ENCODE measurements around the gene LTK. TPM values are rescaled to one million over a fixed set of nuclear protein-coding genes. Genes with fewer than 3 reads are reported as not detected.

The LTK gene
- total RNA-seq, 1 experiment from 2014 or later = not detected

DNA sequence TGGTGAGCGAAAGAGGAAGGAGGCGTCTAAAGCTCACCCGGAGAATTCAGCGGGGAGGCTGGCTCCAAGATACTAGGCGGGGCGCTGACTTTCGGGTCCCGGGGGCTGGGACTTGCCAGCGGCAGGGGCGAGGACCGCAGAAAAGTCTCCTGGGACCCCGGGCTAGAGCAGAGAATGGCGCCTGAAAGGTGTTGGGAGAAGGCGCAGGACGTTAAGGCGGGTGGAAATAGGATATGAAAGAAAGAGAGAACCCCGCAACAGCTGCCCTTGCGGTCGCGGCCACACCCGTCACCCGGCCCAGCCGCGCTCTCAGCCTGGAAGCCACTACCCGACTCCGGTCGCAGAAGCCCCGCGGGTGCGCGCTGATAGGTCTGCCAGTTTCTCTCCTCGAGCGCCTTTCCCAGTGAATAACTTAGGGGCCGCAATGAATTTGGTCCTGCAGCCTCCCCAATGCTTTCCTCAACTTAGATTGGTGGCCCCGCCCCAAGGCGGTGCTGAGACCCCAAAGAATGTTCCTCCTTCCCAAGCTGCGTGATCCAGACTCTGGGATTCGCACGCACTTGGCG lies 604 bp downstream of the LTK start:
- ChIA-PET POLR2A (no interaction called here), CTCF (no interaction called here)
- TF ChIP-seq POLR2AphosphoS5 (IDR thresholded peaks at IDR 0.05; ENCODE audit: low read depth, low read length) = no peak
- TF ChIP-seq CTCF (IDR thresholded peaks at IDR 0.05) = no peak
- TF ChIP-seq SIN3A (IDR thresholded peaks at IDR 0.05; ENCODE audit: borderline replicate concordance, insufficient read depth, low read depth, low read length) = no peak
- no peak for TF ChIP-seq REST (IDR thresholded peaks at IDR 0.05; ENCODE audit: insufficient read depth in 1 of 2, low read depth in 2 of 2, low read length in 1 of 2)
- no peak for TF ChIP-seq TCF7L2 (IDR thresholded peaks at IDR 0.05; ENCODE audit: low read depth, low read length)
- no peak for DNase-seq (ENCODE audit: low read depth, low spot score)
- Histone ChIP-seq H3K27ac (ENCODE audit: low read length) (no peak overlapping the region), H3K9me3 (ENCODE audit: control insufficient read depth, insufficient read depth, low read depth, low read length) (no peaks in the 10 kb centered on the region), H3K36me3 (ENCODE audit: control insufficient read depth, insufficient read depth, low read length) (no peaks in the 10 kb centered on the region), H3K27me3 (ENCODE audit: control insufficient read depth, insufficient read depth, low read length) (no peaks in the 10 kb centered on the region), H3K4me3 (ENCODE audit: low read depth in 2 of 2, low read length in 2 of 2) (no peak overlapping the region), H3K4me1 (ENCODE audit: control insufficient read depth, insufficient read depth, low read length) (peaks cover under 1% of the 10 kb centered on the region)
- no peak for ATAC-seq
- intact Hi-C loops (cut with micrococcal nuclease; ENCODE audit: unreplicated experiment) (no loop called here), in situ Hi-C loops (cut with HindIII; ENCODE audit: low pct_unique_long_range_greater_than_20kb, low sequenced_read_pairs) (no loop called here)
- BruUV-seq (replicated peaks) = no TSS peak

DNA sequence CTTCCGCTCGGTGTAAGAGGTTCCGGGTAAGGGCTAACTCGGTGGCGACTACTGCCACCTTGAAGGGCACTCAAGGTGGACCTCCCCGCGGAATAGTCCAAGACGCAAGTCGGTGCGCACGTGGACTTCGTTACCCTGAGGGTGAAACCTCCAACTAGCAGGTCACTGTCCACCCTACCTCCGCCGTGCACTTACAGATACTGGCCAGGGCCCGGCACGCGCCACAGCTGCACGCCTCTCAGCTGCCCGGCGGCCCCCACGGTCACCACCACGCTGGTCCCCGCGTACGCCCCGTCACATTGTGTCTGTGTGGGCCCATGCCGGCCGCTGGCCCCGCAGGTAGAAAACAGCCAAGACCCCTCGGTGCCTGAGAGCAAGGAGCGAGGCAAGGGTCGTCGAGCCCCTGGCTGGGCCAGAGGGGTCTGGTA lies 1.1 kb downstream of the LTK start:
- ATAC-seq (no peak), DNase-seq (ENCODE audit: low read depth, low spot score) (no peak)
- Histone ChIP-seq H3K4me3 (ENCODE audit: low read depth in 2 of 2, low read length in 2 of 2) (no peak overlapping the region), H3K27ac (ENCODE audit: low read length) (no peak overlapping the region), H3K27me3 (ENCODE audit: control insufficient read depth, insufficient read depth, low read length) (no peaks in the 10 kb centered on the region), H3K4me1 (ENCODE audit: control insufficient read depth, insufficient read depth, low read length) (peaks cover 6% of the 10 kb centered on the region), H3K36me3 (ENCODE audit: control insufficient read depth, insufficient read depth, low read length) (no peaks in the 10 kb centered on the region), H3K9me3 (ENCODE audit: control insufficient read depth, insufficient read depth, low read depth, low read length) (no peaks in the 10 kb centered on the region)
- intact Hi-C loops (cut with micrococcal nuclease; ENCODE audit: unreplicated experiment) = no loop called here
- in situ Hi-C loops (cut with HindIII; ENCODE audit: low pct_unique_long_range_greater_than_20kb, low sequenced_read_pairs) = no loop called here
- TF ChIP-seq SIN3A (IDR thresholded peaks at IDR 0.05; ENCODE audit: borderline replicate concordance, insufficient read depth, low read depth, low read length) (no peak), TCF7L2 (IDR thresholded peaks at IDR 0.05; ENCODE audit: low read depth, low read length) (no peak), CTCF (IDR thresholded peaks at IDR 0.05) (no peak), POLR2AphosphoS5 (IDR thresholded peaks at IDR 0.05; ENCODE audit: low read depth, low read length) (no peak), REST (IDR thresholded peaks at IDR 0.05; ENCODE audit: insufficient read depth in 1 of 2, low read depth in 2 of 2, low read length in 1 of 2) (no peak)
- ChIA-PET POLR2A (no interaction called here), CTCF (no interaction called here)
- no TSS peak for BruUV-seq (replicated peaks)
